K562 (cell line): ENCODE data around the gene BMP10. TPM values are rescaled to one million over a fixed set of nuclear protein-coding genes. Genes with fewer than 3 reads are reported as not detected.

Source experiments
- ATAC-seq: fragments of 200-7000 bp; cut with Tn5 transposase; 3 replicates; pipeline ENCODE4 v1.9.1; 2020; ENCODE audit warnings: moderate library complexity
- BruUV-seq: library from RNA; stranded (reverse); fragments of 400-500 nt; replicated peaks from 2 replicates; lab custom pipeline; 2021; lab: Mats Ljungman, UMichigan
- CTCF ChIA-PET: fragments of 300-600 bp; formaldehyde crosslinking; extraction: SDS; loops from one replicate; lab custom pipeline; 2021; ENCODE audit warnings: low intra/inter-chr PET ratio; lab: Yijun Ruan, JAX
- POLR2A ChIA-PET: fragments of 300-600, 350-650 bp; sonication (Branson Sonifier 250); formaldehyde crosslinking; extraction: SDS; loops from one replicate; lab custom pipeline; 2021; ENCODE audit warnings: antibody characterized with exemption, inconsistent platforms; lab: Yijun Ruan, JAX
- DNase-seq, 4 experiments: peaks; one replicate each; pipeline versions ENCODE4 v3.0.0 to v3.0.0-alpha.2; 2011 to 2018; ENCODE audit warnings: low spot score in 3 of 4, mixed read lengths in 3 of 4; ENCODE audit errors: extremely low read depth in 1 of 4
- FAIRE-seq: peaks from 2 replicates; lab custom pipeline; 2011; peaks lifted over from hg19 to GRCh38; lab: Jason Lieb, UNC
- H2AFZ ChIP-seq: 2 replicates; pipeline ENCODE4 v1.6.0; 2011; ENCODE audit warnings: low read depth, low read length, control low read depth, inconsistent platforms
- H3K27ac ChIP-seq: fragments of 200-600 bp; 3 replicates; pipeline ENCODE4 v1.8.0; 2011; ENCODE audit warnings: low read depth, mild to moderate bottlenecking, control low read depth, inconsistent platforms, low read length, moderate library complexity, mixed read lengths; ENCODE audit errors: extremely low read depth
- H3K27me3 ChIP-seq, 2 experiments: fragments of 300-600 bp in 1 of 2; 2 replicates in 1 of 2; 3 replicates in 1 of 2; pipeline versions ENCODE4 v1.6.0 to v1.8.0; 2011; ENCODE audit warnings: inconsistent platforms in 2 of 2, low read length in 2 of 2, mild to moderate bottlenecking in 1 of 2, mixed read lengths in 1 of 2, moderate library complexity in 1 of 2; ENCODE audit not compliant: control insufficient read depth in 2 of 2, insufficient read depth in 2 of 2
- H3K36me3 ChIP-seq: fragments of 300-600 bp; 3 replicates; pipeline ENCODE4 v1.8.0; 2011; ENCODE audit warnings: mild to moderate bottlenecking, low read length, inconsistent platforms; ENCODE audit not compliant: control insufficient read depth, insufficient read depth
- H3K4me1 ChIP-seq, 2 experiments: fragments of 200-600 bp in 1 of 2; replicated peaks in 1 of 2; 2 replicates in 1 of 2; 3 replicates in 1 of 2; pipeline versions ENCODE4 v1.5.1 to v1.8.0; 2011; ENCODE audit warnings: inconsistent platforms in 2 of 2, low read length in 2 of 2, mild to moderate bottlenecking in 1 of 2, mixed read lengths in 1 of 2, moderate library complexity in 1 of 2; ENCODE audit not compliant: control insufficient read depth in 2 of 2, insufficient read depth in 2 of 2
- H3K4me2 ChIP-seq: 2 replicates; pipeline ENCODE4 v1.6.1; 2011; ENCODE audit warnings: low read length, control low read depth, inconsistent platforms, mixed read lengths; ENCODE audit not compliant: insufficient read depth
- H3K4me3 ChIP-seq: fragments of 200-600 bp; sonication (generic), shearing (Covaris generic); 2 replicates; pipeline ENCODE4 v1.5.1; 2016; ENCODE audit warnings: control low read depth, inconsistent platforms
- H3K79me2 ChIP-seq: fragments of 200-600 bp; 3 replicates; pipeline ENCODE4 v1.8.0; 2011; ENCODE audit warnings: low read length, inconsistent platforms; ENCODE audit not compliant: control insufficient read depth, insufficient read depth
- H3K9ac ChIP-seq, 2 experiments: 2 replicates each; pipeline versions ENCODE4 v1.6.0 to v1.6.1; 2011; ENCODE audit warnings: low read depth in 2 of 2, low read length in 2 of 2, control low read depth in 1 of 2, inconsistent platforms in 1 of 2, mild to moderate bottlenecking in 1 of 2, mixed read lengths in 1 of 2; ENCODE audit not compliant: insufficient read depth in 1 of 2
- H3K9me1 ChIP-seq: one replicate; pipeline ENCODE4 v1.6.0; 2011; ENCODE audit warnings: inconsistent platforms, mild to moderate bottlenecking, low read length, moderate library complexity; ENCODE audit not compliant: control insufficient read depth, insufficient read depth
- H3K9me3 ChIP-seq: replicated peaks from 2 replicates; pipeline ENCODE4 v1.5.1; 2011; ENCODE audit warnings: low read depth, low read length, inconsistent platforms; ENCODE audit not compliant: control insufficient read depth, insufficient read depth
- H4K20me1 ChIP-seq: replicated peaks from 2 replicates; pipeline ENCODE4 v1.6.1; 2011; ENCODE audit warnings: low read length, inconsistent platforms, mixed read lengths; ENCODE audit not compliant: control insufficient read depth, insufficient read depth
- ARID1B ChIP-seq: fragments of 450-650 bp; IDR thresholded peaks from 2 replicates; pipeline ENCODE4 v1.6.1; 2016; ENCODE audit warnings: antibody characterized with exemption, mild to moderate bottlenecking, inconsistent platforms
- BHLHE40 ChIP-seq: IDR thresholded peaks from 2 replicates; pipeline ENCODE4 v1.6.1; 2011; ENCODE audit warnings: low read length, improper control_type of control experiment
- CBFA2T2 ChIP-seq: fragments of 450-650 bp; conservative IDR thresholded peaks from 2 replicates; pipeline ENCODE4 v1.6.1; 2017; ENCODE audit warnings: mild to moderate bottlenecking
- CBFA2T3 ChIP-seq: fragments of 450-650 bp; IDR thresholded peaks from 2 replicates; pipeline ENCODE4 v1.6.1; 2017
- DPF2 ChIP-seq: fragments of 450-650 bp; IDR thresholded peaks from 2 replicates; pipeline ENCODE4 v1.6.1; 2016
- HNRNPLL ChIP-seq: fragments of 200-400 bp; formaldehyde crosslinking; IDR thresholded peaks from 2 replicates; pipeline ENCODE4 v1.6.1; 2017; ENCODE audit warnings: low read length, low read depth, mild to moderate bottlenecking; ENCODE audit not compliant: poor library complexity, severe bottlenecking
- KLF13 ChIP-seq: fragments of 450-650 bp; IDR thresholded peaks from 2 replicates; pipeline ENCODE4 v1.6.1; 2016; ENCODE audit warnings: missing genetic modification characterization, low read depth, mild to moderate bottlenecking, missing compliant biosample characterization, moderate library complexity, borderline replicate concordance
- MAZ ChIP-seq, 2 experiments: fragments of 450-650 bp in 1 of 2; sonication (generic) in 1 of 2; formaldehyde crosslinking; IDR thresholded peaks in 1 of 2; conservative IDR thresholded peaks in 1 of 2; 2 replicates each; pipeline versions ENCODE4 v1.4.0 to v1.5.0; 2020; ENCODE audit warnings: mild to moderate bottlenecking in 1 of 2, missing genetic modification reagents in 1 of 2
- TAL1 ChIP-seq: fragments of 450-650 bp; IDR thresholded peaks from 2 replicates; pipeline ENCODE4 v1.6.1; 2016; ENCODE audit warnings: mild to moderate bottlenecking
- TCF3 ChIP-seq: sonication (generic); formaldehyde crosslinking; IDR thresholded peaks from 2 replicates; pipeline ENCODE4 v1.4.0; 2020; ENCODE audit warnings: mild to moderate bottlenecking, missing genetic modification reagents
- TRIM24 ChIP-seq, 2 experiments: fragments of 450-650 bp; IDR thresholded peaks; 2 replicates each; pipeline ENCODE4 v1.6.1; 2016
- ZFX ChIP-seq: sonication (generic); formaldehyde crosslinking; IDR thresholded peaks from 2 replicates; pipeline ENCODE4 v1.8.0; 2022; ENCODE audit warnings: mild to moderate bottlenecking, missing genetic modification reagents, moderate library complexity
- ZNF384 ChIP-seq: IDR thresholded peaks from 2 replicates; pipeline ENCODE4 v1.6.1; 2012; ENCODE audit warnings: low read depth, low read length, improper control_type of control experiment
- WGBS: fragments of 100-300 bp; shearing (Covaris generic); methylation state at CpG from one replicate; pipeline ENCODE4 v1.1.6; 2016; ENCODE audit warnings: low coverage, mixed read lengths; ENCODE audit not compliant: insufficient coverage; ENCODE audit errors: missing lambda C conversion rate; 5-methylcytosine and 5-hydroxymethylcytosine counted together
- in situ Hi-C: fragments of 300-500 bp; cut with MboI; formaldehyde crosslinking; loops from 4 replicates; pipeline ENCODE4 v1.15.0; 2018; ENCODE audit warnings: inconsistent platforms, mixed read lengths
- intact Hi-C: fragments of 100-400 bp; cut with micrococcal nuclease; formaldehyde crosslinking; loops from 2 replicates; pipeline ENCODE4 v1.14.2; 2022
- polyA plus RNA-seq, 8 experiments: library from polyadenylated mRNA; depleted of rRNA in 4 of 8; stranded (reverse) in 5 of 8; unstranded in 3 of 8; fragments of >200 nt; fragmentation: Nextera tagmentation in 2 of 8; fragmentation: Illumina TruSeq in 1 of 8; extraction: Ambion mirVana in 2 of 8; extraction: Trizol in 1 of 8; gene quantifications; 2 replicates each; pipeline versions ENCODE4 v1.2.1 to v1.2.3, GENCODE V29; 2011 to 2014; ENCODE audit warnings: inconsistent platforms in 1 of 8, missing spikeins in 1 of 8
- total RNA-seq, 7 experiments: library from RNA; depleted of rRNA in 6 of 7; stranded (reverse); fragments of >200 nt in 6 of 7; fragmentation: Illumina TruSeq in 2 of 7; extraction: Trizol in 2 of 7; gene quantifications; 2 replicates each; pipeline versions ENCODE4 v1.2.1 to v1.2.3, GENCODE V29; 2011 to 2021; ENCODE audit warnings: low replicate concordance in 1 of 7
- TF ChIP-seq, protein P1 (sequence below): fragments of 450-650 bp; formaldehyde crosslinking; IDR thresholded peaks from 2 replicates; pipeline ENCODE4 v1.4.0; 2022; ENCODE audit warnings: mild to moderate bottlenecking, moderate library complexity

Gene BMP10
- total and polyA plus RNA-seq, 9 of the 15 experiments (the other 6 are each of a cell fraction or from before 2014, with no cell fraction given): 0.11 to 0.91 (median 0.43) TPM

DNA sequence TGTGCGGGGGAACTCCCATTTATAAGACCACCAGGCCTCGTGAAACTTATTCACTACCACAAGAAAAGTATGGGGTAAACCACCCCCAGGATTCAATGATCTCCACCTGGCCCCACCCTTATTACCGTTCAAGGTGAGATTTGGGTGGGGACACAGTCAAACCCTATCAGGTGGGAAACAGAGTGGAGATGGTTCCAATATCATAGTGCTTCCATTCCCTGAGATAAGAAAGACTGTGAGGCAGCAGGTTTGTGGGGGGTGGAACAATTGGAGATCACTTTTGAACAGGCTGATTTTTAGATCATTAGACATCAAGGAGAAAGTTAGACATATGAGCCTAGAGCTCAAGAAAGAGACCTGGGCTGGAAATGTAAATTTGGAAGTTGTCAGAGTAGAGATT is 42.2 kb upstream of the BMP10 start (continued):
- no peak for TF ChIP-seq ZNF384
- TF ChIP-seq ZFX (CRISPR knock-in tag): no peak
- peak; percentile 77 for TF ChIP-seq CBFA2T3
- TF ChIP-seq KLF13 (tag): no peak
- peak; percentile 55 for TF ChIP-seq CBFA2T2
- TF ChIP-seq TCF3: peak; percentile 46
- TF ChIP-seq TAL1: peak; percentile 48; the same call in 1 of the 2 replicates
- 0 out of 2 replicates have a peak, but pooled peaks have one; percentile 12 for TF ChIP-seq DPF2
- peak; percentile 36; the same call in 1 of the 2 replicates for TF ChIP-seq ARID1B
- TF ChIP-seq TRIM24 (IDR thresholded peaks at IDR 0.05): 0 out of 4 replicates have a peak, but pooled peaks of 1 of the 2 experiments have one; percentile 43
- TF ChIP-seq HNRNPLL: no peak
- TF ChIP-seq, all 486 proteins: peak for 8

DNA sequence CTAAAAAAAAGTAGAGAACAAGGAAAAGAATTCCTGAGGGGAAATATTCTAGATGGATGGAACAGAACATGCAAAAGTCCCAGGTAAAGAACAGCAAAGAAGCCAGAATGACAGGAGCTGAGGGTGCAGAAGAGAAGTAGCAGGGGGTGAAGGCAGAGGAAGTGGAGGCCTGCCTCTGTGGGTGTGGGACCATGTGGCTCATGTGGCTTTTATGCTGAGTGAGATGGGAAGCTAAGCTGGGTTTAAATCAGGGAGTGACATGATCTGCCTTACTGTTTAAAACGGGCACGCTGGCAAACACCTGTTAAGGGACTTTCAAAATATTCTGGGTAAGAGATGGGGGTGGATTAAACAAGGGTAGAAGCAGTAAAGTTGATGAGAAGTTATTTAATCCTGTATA is 41.5 kb upstream of the BMP10 start:
- no peak overlapping the region for H3K4me3 ChIP-seq
- no peaks in the 10 kb centered on the region for H4K20me1 ChIP-seq
- H3K27me3 ChIP-seq: no peaks in the 10 kb centered on the region
- no peaks in the 10 kb centered on the region for H3K79me2 ChIP-seq
- H3K9me3 ChIP-seq: no peaks in the 10 kb centered on the region
- H3K4me2 ChIP-seq: no peak overlapping the region
- TF ChIP-seq, protein P1, sequence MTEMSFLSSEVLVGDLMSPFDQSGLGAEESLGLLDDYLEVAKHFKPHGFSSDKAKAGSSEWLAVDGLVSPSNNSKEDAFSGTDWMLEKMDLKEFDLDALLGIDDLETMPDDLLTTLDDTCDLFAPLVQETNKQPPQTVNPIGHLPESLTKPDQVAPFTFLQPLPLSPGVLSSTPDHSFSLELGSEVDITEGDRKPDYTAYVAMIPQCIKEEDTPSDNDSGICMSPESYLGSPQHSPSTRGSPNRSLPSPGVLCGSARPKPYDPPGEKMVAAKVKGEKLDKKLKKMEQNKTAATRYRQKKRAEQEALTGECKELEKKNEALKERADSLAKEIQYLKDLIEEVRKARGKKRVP: no peak
- no peak for TF ChIP-seq BHLHE40
- TF ChIP-seq TAL1: no peak
- no peak for TF ChIP-seq MAZ (CRISPR knock-in tag; conservative IDR thresholded peaks at IDR 0.05 in 1 of 2, IDR thresholded peaks at IDR 0.05 in 1 of 2)
- TF ChIP-seq, all 486 proteins: peak for 0
- Histone ChIP-seq H3K36me3 (no peaks in the 10 kb centered on the region), H3K27ac (no peak overlapping the region), H2AFZ (peak overlapping the region; percentile 53; the same call in 1 of the 2 replicates), H3K4me1 (peaks cover 18 to 83% of the 10 kb centered on the region in 2 experiments), H3K9me1 (no peaks in the 10 kb centered on the region), H3K9ac (no peak overlapping the region)
- intact Hi-C loops (no loop called here), in situ Hi-C loops (no loop called here)
- FAIRE-seq: no peak
- CTCF ChIA-PET: no interaction called here
- POLR2A ChIA-PET: interaction anchor here (1.2 kb wide), 1 partner anchor 10 kb away, joined by 4 read pairs; no protein-coding TSS in a partner anchor
- ATAC-seq: no peak
- DNase-seq: no peak
- BruUV-seq: no TSS peak
- 19% methylated on average over 2 of the region's 2 CpGs for WGBS
